Ishikawa (cell line): Measurements from ENCODE around the gene PRPF18.

ENCODE experiments used
- EP300 ChIP-seq: IDR thresholded peaks from 2 replicates; pipeline ENCODE4 v1.6.1; 2012; ENCODE audit warnings: borderline replicate concordance
- TAF1 ChIP-seq: IDR thresholded peaks from 2 replicates; pipeline ENCODE4 v1.6.1; 2012; ENCODE audit warnings: low read depth, mild to moderate bottlenecking
- TF ChIP-seq, protein P1 (sequence below): IDR thresholded peaks from 2 replicates; pipeline ENCODE4 v1.6.1; 2012

DNA sequence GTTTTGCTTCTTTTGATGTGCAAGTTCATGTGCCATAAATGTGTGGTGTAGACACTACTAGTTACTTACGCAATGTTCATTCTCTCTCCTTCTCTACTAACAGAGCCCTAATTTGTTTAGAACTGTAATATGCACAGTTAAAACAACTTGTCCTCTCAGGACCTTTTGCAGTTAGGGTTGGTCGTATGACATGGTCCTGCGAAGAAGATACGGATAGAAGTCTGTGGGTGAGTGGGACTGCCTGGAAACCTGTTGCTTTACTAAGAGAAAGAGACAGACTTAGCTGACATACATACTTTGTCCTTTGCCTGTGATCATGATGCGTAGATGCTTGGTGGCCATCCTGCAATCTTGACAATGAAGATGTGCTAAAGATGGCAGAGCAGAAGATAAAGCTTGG lies 51.1 kb downstream of the PRPF18 start:
- no peak for TF ChIP-seq TAF1
- no peak for TF ChIP-seq EP300
- TF ChIP-seq, protein P1, sequence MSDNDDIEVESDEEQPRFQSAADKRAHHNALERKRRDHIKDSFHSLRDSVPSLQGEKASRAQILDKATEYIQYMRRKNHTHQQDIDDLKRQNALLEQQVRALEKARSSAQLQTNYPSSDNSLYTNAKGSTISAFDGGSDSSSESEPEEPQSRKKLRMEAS, result no peak
